Measurements from ENCODE around the gene CLASP1. TPM values are rescaled to one million over a fixed set of nuclear protein-coding genes. Genes with fewer than 3 reads are reported as not detected.

CLASP1 gene
- total and polyA plus RNA-seq, 2 of the 8 experiments (the other 6 are each of a cell fraction or from before 2014, with no cell fraction given), result 7.3 to 53.9 TPM

- Histone ChIP-seq H4K8ac (ENCODE audit: extremely low read depth, insufficient read depth, low read length) (no peak overlapping the region; the same call in 1 of the 2 replicates), H3K14ac (ENCODE audit: insufficient read length) (no peak overlapping the region), H4K5ac (ENCODE audit: insufficient read length, low read depth, low read length) (no peak overlapping the region), H3K23me2 (ENCODE audit: low read depth, low read length) (0 out of 2 replicates have a peak, but pooled peaks cover 2% of the 10 kb centered on the region), H3K4me1 (replicated peaks in 1 of 4; ENCODE audit: control insufficient read depth in 3 of 4, insufficient read depth in 4 of 4, low read length in 3 of 4) (no peaks in the 10 kb centered on the region; a peak in 1 of 7 replicates), H2AK5ac (ENCODE audit: low read depth, low read length) (no peak overlapping the region), H3K79me1 (ENCODE audit: low read depth, low read length) (peaks cover 15% of the 10 kb centered on the region), H3K36me3 (ENCODE audit: control insufficient read depth in 2 of 4, insufficient read depth in 4 of 4, low read length in 3 of 4) (no peaks in the 10 kb centered on the region), H2BK15ac (ENCODE audit: low read length) (no peak overlapping the region), H3K23ac (ENCODE audit: insufficient read length) (no peak overlapping the region), H3K4ac (replicated peaks; ENCODE audit: insufficient read length, low read depth, low read length) (no peak overlapping the region), H2BK5ac (ENCODE audit: low read depth, low read length) (no peak overlapping the region), H4K20me1 (replicated peaks in 1 of 2; ENCODE audit: control insufficient read depth in 1 of 2, insufficient read depth in 2 of 2, low read length in 2 of 2) (peaks cover 0 to 2% of the 10 kb centered on the region in 2 experiments), H2BK120ac (replicated peaks; ENCODE audit: low read depth, low read length) (no peak overlapping the region), H3K27ac (ENCODE audit: low read depth, low read length) (no peak overlapping the region), H3K18ac (ENCODE audit: extremely low read depth, low read length) (no peak overlapping the region), H3K56ac (replicated peaks; ENCODE audit: insufficient read length, low read depth, low read length) (no peak overlapping the region), H3K4me2 (ENCODE audit: insufficient read depth in 1 of 2, low read depth in 2 of 2, low read length in 2 of 2) (no peak overlapping the region), H2BK20ac (ENCODE audit: low read length) (no peak overlapping the region), H3K27me3 (replicated peaks in 1 of 4; ENCODE audit: control insufficient read depth in 3 of 4, extremely low read depth in 1 of 4, insufficient read depth in 3 of 4, low read length in 3 of 4) (no peaks in the 10 kb centered on the region), H3K9me3 (ENCODE audit: insufficient read depth in 2 of 2, low read depth in 1 of 2, low read length in 1 of 2) (no peaks in the 10 kb centered on the region), H4K91ac (replicated peaks; ENCODE audit: insufficient read length, low read length) (no peak overlapping the region), H3K79me2 (ENCODE audit: control insufficient read depth in 1 of 2, insufficient read depth in 2 of 2, low read length in 2 of 2) (peaks cover 6 to 91% of the 10 kb centered on the region in 2 experiments; a peak in 3 of 4 replicates), H3K9ac (replicated peaks in 1 of 4; ENCODE audit: extremely low read depth in 1 of 4, low read depth in 3 of 4, low read length in 3 of 4) (no peak overlapping the region), H2BK12ac (ENCODE audit: low read depth, low read length) (no peak overlapping the region), H2AFZ (ENCODE audit: low read length) (no peak overlapping the region), H3K4me3 (ENCODE audit: extremely low read depth in 1 of 4, insufficient read depth in 2 of 4, low read depth in 3 of 4, low read length in 4 of 4) (no peak overlapping the region)
- FAIRE-seq (no peak), DNase-seq (ENCODE audit: low read depth in 1 of 2, low spot score in 2 of 2) (no peak)
- ChIA-PET POLR2A (ENCODE audit: partially characterized antibody) (interaction anchor here (4.5 kb wide), 1 partner anchor 15 kb away, joined by 36 read pairs; the partner anchor contains the start of gene RNU4ATAC), CTCF (ENCODE audit: partially characterized antibody) (interaction anchor here (0.6 to 0.7 kb wide), 4 partner anchors 143 to 1821 kb away, joined by 3 to 4 read pairs (median 3); no protein-coding TSS in a partner anchor)
- 96% methylated on average over 2 of the region's 2 CpGs; no CpG with 5 or more reads in 1 of the 2 experiments for WGBS, 2 experiments (ENCODE audit: extremely low coverage in 1 of 2, insufficient coverage in 1 of 2, insufficient read length in 1 of 2, insufficient replicate concordance in 2 of 2, low coverage in 1 of 2, low lambda C conversion rate in 2 of 2, missing lambda C conversion rate in 1 of 2)
- TF ChIP-seq CTCF (IDR thresholded peaks at IDR 0.05; ENCODE audit: control extremely low read depth in 1 of 3, insufficient read depth in 1 of 3, low read depth in 1 of 3, low read length in 3 of 3) (no peak), GABPA (IDR thresholded peaks at IDR 0.05; ENCODE audit: borderline replicate concordance, insufficient read depth, low read length) (no peak), EGR1 (IDR thresholded peaks at IDR 0.05; ENCODE audit: borderline replicate concordance, low read depth, low read length) (no peak), ATF3 (IDR thresholded peaks at IDR 0.05; ENCODE audit: insufficient read depth, low read depth, low read length) (no peak), YY1 (IDR thresholded peaks at IDR 0.05; ENCODE audit: low read depth, low read length) (no peak), TAF7 (optimal IDR thresholded peaks at IDR 0.05; ENCODE audit: borderline replicate concordance, low read depth, low read length) (no peak), RXRA (IDR thresholded peaks at IDR 0.05; ENCODE audit: insufficient read depth, low read depth, low read length) (no peak), RNF2 (IDR thresholded peaks at IDR 0.05; ENCODE audit: borderline replicate concordance, low read depth, low read length, missing control alignments, poor library complexity, severe bottlenecking) (no peak), TAF1 (IDR thresholded peaks at IDR 0.05; ENCODE audit: low read depth, low read length) (no peak), POLR2A (IDR thresholded peaks at IDR 0.05; ENCODE audit: control extremely low read depth in 1 of 2, low read depth in 2 of 2, low read length in 2 of 2) (no peak)
Measured at GRCh38 chr2:121545913-121546312, 103.3 kb downstream of the CLASP1 start.

Measured in H1 (cell line).